Esophagus muscularis mucosa (tissue), 4 donors: Measurements from ENCODE around the gene TENM4.

Source experiments
- CTCF ChIP-seq, 3 experiments: fragments of 200-600 bp in 2 of 3; fragments of 450-650 bp in 1 of 3; sonication (generic) in 2 of 3; IDR thresholded peaks; one replicate each; pipeline ENCODE4 v1.5.1; 2017 to 2019; ENCODE audit warnings: antibody characterized with exemption in 3 of 3, mild to moderate bottlenecking in 2 of 3, moderate library complexity in 1 of 3
- EP300 ChIP-seq: sonication (generic); formaldehyde crosslinking; IDR thresholded peaks from one replicate; pipeline ENCODE4 v1.6.1; 2017; ENCODE audit warnings: antibody characterized with exemption
- POLR2A ChIP-seq: fragments of 450-650 bp; IDR thresholded peaks from one replicate; pipeline ENCODE4 v1.6.1; 2017; ENCODE audit warnings: antibody characterized with exemption, moderate library complexity, mild to moderate bottlenecking, low read depth
- POLR2AphosphoS5 ChIP-seq, 2 donors: sonication (generic); formaldehyde crosslinking; IDR thresholded peaks; one replicate each; pipeline ENCODE4 v1.6.1; 2017; ENCODE audit warnings: antibody characterized with exemption in 2 of 2

- TF ChIP-seq CTCF (IDR thresholded peaks at IDR 0.05) (no peak), POLR2A (no peak), EP300 (no peak), POLR2AphosphoS5 (IDR thresholded peaks at IDR 0.05) (no peak)
Measured at GRCh38 chr11:78791964-78792363, 648.9 kb downstream of the TENM4 start.
